ENCODE measurements around the gene UCN2.
"Not testable (repeated sequence)": the region's sequence is repeated elsewhere in the genome, so short reads cannot be mapped to it uniquely, and the experiment has no call there.

Gene UCN2

DNA sequence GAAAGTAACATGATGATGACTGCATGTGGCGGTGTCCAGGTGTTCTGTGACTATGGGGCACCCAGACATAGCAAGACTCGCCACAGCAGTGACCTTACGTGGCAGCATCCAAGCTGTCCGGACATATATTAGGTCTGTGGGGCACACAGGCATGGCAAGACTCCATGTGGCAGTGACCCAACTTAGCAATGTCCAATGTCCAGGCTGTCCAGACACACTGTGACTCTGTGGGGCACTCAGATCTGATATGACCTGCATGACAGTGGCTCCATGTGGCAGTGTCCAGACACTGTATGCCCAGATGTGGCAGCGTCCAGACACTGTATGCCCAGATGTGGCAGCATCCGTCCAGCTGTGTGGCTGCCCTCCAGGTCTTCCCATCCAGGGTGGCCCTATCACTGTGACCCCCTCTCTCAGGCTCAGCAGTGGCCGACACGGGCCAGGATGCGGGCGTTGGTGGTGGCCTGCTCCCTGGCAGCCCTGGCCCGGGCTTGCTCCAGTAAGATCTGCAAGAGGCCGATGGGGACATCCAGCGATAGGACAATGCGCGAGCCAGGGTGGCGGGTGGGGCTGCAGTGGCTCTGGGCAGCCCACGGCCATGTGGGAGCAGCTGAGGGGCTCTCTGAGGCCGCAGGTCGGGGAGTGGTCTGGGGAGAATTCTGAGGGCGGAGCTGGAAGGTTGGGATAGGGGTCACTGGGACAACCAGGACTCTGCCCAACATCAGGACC is 1.1 kb downstream of the UCN2 start:
- Mint-ChIP-seq H3K9me3 (no peaks in the 10 kb centered on the region), H3K4me1 (ENCODE audit: low read depth) (peaks cover 24% of the 10 kb centered on the region)

DNA sequence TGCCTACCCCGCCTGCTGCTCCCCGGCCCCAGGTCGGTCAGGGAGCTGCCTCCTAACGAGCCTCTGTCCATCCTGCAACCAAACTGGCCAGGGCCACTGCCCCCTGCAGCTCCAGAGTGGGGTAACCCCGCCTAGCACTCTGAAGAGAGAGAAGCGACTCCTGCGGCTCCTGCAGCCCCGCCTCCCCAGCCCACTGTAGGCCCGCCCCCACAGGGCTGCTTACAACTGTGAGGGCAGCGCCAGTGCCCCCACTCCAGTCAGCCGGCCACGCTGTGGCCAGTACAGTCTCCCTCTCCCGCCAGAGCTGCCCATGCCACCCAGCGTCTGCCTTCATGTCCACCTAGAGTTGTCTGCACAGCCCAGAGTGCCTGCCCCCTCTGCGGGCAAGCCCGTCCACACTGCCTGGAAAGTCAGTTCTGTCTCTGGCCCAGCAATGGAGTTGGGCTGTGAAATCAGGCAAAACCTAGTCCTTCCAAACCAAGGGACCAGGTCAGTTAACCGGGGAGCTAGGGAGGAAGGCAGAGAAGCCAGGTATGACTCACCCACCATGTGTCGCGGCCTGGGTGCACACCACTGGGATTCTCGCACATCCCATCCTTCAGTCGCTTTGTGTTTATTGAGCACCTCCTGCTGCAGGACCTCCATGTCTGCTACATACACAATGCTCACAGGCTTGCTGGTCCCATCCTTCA is 2.4 kb downstream of the UCN2 start:
- H3K9me3 Mint-ChIP-seq = no peaks in the 10 kb centered on the region
- no peak for DNase-seq (ENCODE audit: low spot score)
- peak overlapping the region; percentile 57 for H3K4me3 Mint-ChIP-seq

More for the DNA sequence above, 1.1 kb downstream of the UCN2 start:
- no peak for DNase-seq (ENCODE audit: low spot score)
- no peak overlapping the region for H3K27ac Mint-ChIP-seq
- no peaks in the 10 kb centered on the region for H3K27me3 Mint-ChIP-seq (ENCODE audit: low read depth)
- H3K36me3 Mint-ChIP-seq (ENCODE audit: low read depth) = no peaks in the 10 kb centered on the region
- no peak overlapping the region for H3K4me3 Mint-ChIP-seq

DNA sequence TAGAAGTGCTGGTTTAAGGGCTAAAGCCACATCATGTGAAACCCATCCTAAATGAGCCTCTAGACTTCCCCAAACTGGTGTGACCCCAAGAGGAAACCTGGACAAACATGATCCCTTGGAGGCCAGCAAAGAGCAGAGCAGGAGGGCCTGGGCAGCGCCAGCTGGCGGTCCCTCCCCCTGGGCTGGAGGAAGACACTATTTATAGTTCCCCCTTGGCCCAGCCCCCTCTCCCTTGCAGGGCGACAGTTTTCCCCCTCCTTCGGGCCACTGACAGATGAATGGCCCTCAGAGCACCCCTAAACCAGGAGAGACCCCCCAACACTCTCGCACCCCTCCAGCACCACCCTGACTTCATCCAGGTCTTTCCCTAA is 2.9 kb downstream of the UCN2 start:
- H3K4me1 Mint-ChIP-seq (ENCODE audit: low read depth) = peaks cover 26% of the 10 kb centered on the region
- H3K27ac Mint-ChIP-seq = no peak overlapping the region
- H3K9me3 Mint-ChIP-seq = no peaks in the 10 kb centered on the region
- peak overlapping the region; percentile 35 for H3K4me3 Mint-ChIP-seq
- H3K27me3 Mint-ChIP-seq (ENCODE audit: low read depth) = no peaks in the 10 kb centered on the region
- H3K36me3 Mint-ChIP-seq (ENCODE audit: low read depth) = no peaks in the 10 kb centered on the region
- no peak for DNase-seq (ENCODE audit: low spot score)

More for the DNA sequence above, 2.4 kb downstream of the UCN2 start:
- Mint-ChIP-seq H3K4me1 (ENCODE audit: low read depth) (peaks cover 24% of the 10 kb centered on the region), H3K36me3 (ENCODE audit: low read depth) (no peaks in the 10 kb centered on the region), H3K27me3 (ENCODE audit: low read depth) (no peaks in the 10 kb centered on the region), H3K27ac (no peak overlapping the region)

DNA sequence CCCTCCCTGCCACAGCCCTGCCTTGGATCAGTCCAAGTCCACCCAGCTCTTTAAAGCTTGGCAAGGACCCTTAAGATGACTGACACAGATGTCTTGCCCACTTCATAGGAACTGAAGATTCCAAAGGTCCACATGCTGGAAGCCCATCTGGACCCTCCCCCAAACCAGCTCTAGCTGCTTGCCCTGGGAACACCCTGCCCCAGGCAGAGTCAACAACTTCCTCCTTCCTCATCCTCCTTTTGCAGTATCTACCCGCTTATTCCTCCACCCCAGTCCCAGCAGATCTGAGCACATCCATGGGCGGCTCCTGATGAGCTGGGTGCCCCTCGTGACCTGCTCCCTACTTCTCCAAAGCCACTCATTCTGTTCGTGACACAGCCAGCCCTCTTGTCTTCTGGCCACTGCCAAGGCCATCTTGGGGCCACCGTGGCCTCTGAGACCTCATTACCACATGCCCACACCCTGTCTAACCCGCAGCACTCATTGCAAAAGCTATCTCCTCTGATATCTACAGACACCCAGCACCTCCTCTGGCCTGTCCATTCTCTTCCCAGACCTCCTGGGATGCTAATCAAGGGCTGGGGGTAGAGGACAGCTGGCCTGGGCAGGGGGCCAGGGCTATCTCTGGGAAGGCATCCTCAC is 5.0 kb downstream of the UCN2 start:
- Mint-ChIP-seq H3K4me1 (ENCODE audit: low read depth) (peaks cover 33% of the 10 kb centered on the region), H3K4me3 (peak overlapping the region; percentile 44), H3K27me3 (ENCODE audit: low read depth) (no peaks in the 10 kb centered on the region), H3K9me3 (no peaks in the 10 kb centered on the region), H3K27ac (peak overlapping the region; percentile 62), H3K36me3 (ENCODE audit: low read depth) (peaks cover 13% of the 10 kb centered on the region)
- DNase-seq (ENCODE audit: low spot score) = no peak

DNA sequence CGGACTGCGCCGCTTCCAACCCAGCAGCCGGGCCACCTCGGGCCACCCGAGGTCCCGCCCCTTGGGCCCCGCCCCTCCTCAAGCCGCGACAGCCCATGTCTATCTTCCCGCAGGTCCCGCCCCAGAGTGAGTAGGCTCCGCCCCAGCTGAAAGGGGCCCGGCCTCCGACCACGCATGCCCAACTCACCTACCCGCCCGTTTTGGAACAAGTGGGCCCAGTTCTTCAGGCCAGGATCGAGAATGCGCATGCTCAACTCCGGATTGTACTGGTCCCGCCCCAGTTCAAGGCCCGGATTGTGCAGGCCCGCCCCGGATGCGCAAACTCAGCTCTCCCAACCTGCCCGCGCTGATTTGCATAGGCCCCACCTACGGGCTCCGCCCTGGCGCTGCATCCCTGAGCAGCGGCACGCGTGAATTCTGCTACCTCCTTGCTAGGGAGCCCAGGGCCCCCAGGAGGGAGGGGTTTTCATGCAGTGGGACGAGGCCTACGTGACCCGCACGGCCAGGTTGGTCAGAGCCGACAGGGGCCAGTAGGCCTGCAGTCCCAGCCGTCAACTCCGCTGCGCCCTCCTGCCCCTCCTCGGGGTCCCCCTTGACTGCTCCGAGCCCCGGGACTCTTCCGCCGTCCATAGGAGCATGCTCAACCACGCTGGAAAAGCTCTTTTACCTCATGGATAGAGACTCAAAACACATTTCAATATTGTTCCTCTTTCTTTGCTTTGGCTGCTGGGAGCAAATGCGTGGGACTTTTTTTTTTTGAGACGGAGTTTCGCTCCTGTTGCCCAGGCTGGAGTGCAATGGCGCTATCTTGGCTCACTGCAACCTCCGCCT is 6.6 kb downstream of the UCN2 start, which contains the start of gene PFKFB4:
TSS of gene PFKFB4 (minus strand) at position 8 of the 831 bp plus-strand sequence. CDS start 26 bp downstream, outside the sequence.
- Mint-ChIP-seq H3K4me3 (peak within 1 kb of the TSS; percentile 89), H3K4me1 (ENCODE audit: low read depth) (peaks cover 38% of the 10 kb centered on the region), H3K9me3 (no peaks in the 10 kb centered on the region), H3K27ac (peak within 1 kb of the TSS; percentile 86), H3K27me3 (ENCODE audit: low read depth) (no peaks in the 10 kb centered on the region), H3K36me3 (ENCODE audit: low read depth) (peaks cover 21% of the 10 kb centered on the region)
- DNase-seq (ENCODE audit: low spot score) = peak; percentile 100

DNA sequence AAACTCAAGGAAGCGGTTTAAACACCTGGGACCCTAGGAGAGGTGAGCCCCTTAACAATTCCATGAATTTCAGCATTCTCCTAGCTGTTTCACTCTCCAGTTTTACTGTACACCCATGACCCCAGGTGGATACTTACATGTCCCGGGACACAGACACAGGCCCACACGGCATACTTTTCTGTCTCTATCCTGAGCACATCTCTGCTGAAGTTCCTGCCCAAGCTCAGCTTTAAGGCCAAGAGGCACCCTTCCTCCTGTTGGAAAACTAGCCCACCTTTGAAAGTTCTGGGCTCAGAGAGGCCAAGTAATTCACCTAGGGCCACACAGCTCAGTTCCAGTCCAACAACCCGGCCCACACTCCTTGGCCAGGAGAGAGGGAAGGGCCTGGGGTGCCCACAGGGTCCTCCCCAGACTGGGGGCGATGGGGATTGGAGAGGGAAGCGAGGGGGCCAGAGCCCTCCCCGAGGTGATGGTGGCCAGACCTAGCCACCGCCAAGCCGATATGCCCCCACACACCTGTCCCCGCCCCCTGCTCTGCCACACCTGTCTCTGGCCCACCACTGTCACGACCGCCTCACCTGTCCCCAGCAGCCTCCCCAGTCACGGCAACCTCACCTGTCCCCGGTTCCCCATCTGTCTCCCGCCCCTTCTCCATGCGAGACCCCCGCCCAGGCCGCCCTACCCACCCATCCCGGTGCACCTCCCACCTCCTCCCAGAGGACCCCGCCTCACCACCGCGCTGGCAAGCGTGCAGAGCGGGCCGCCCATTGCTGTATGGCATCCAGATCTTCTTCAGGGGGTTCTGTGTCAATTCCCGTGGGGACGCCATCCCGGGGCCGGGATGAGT is 7.4 kb downstream of the UCN2 start:
- no peaks in the 10 kb centered on the region for H3K9me3 Mint-ChIP-seq
- H3K36me3 Mint-ChIP-seq (ENCODE audit: low read depth) = peaks cover 21% of the 10 kb centered on the region
- peak overlapping the region; percentile 89 for H3K4me3 Mint-ChIP-seq
- DNase-seq (ENCODE audit: low spot score) = no peak
- no peaks in the 10 kb centered on the region for H3K27me3 Mint-ChIP-seq (ENCODE audit: low read depth)
- H3K4me1 Mint-ChIP-seq (ENCODE audit: low read depth) = peaks cover 38% of the 10 kb centered on the region
- H3K27ac Mint-ChIP-seq = peak overlapping the region; percentile 86

DNA sequence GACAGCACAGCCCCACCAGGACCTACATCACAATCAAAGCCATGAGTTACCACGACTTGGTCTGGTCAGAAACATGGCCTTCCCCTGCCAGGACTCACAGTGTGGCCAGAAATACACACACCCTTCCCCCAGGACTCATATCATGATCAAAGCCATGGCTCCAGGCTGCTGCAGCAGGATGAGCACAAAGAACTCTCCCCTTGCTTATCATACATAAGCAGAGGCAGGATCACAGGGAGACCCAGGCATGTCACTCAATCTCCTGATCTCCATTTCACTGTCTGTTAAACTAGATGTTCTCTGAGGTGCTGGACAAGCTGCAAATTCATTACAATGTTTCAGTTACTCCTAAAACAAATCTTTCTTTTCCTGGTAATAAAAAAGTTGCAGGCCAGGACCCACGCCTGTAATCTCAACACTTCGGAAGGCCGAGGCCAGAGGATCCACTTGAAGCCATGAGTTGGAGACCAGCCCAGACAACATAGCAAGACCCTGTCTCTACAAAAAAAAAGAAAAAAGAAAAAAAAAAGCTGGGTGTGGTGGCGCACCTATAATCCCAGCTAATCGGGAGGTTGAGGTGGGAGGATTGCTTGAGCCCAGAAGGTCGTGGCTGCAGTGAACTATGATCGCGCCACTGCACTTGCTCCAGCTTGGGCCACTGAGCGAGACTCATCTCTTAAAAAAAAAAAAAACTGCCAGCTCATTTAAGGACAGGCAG is 8.2 kb downstream of the UCN2 start:
- peaks cover 23% of the 10 kb centered on the region for H3K36me3 Mint-ChIP-seq (ENCODE audit: low read depth)
- H3K4me1 Mint-ChIP-seq (ENCODE audit: low read depth) = peaks cover 36% of the 10 kb centered on the region
- H3K4me3 Mint-ChIP-seq = peak overlapping the region; percentile 89
- H3K27me3 Mint-ChIP-seq (ENCODE audit: low read depth) = no peaks in the 10 kb centered on the region
- peak overlapping the region; percentile 56 for H3K27ac Mint-ChIP-seq
- no peak for DNase-seq (ENCODE audit: low spot score)
- H3K9me3 Mint-ChIP-seq = no peaks in the 10 kb centered on the region

DNA sequence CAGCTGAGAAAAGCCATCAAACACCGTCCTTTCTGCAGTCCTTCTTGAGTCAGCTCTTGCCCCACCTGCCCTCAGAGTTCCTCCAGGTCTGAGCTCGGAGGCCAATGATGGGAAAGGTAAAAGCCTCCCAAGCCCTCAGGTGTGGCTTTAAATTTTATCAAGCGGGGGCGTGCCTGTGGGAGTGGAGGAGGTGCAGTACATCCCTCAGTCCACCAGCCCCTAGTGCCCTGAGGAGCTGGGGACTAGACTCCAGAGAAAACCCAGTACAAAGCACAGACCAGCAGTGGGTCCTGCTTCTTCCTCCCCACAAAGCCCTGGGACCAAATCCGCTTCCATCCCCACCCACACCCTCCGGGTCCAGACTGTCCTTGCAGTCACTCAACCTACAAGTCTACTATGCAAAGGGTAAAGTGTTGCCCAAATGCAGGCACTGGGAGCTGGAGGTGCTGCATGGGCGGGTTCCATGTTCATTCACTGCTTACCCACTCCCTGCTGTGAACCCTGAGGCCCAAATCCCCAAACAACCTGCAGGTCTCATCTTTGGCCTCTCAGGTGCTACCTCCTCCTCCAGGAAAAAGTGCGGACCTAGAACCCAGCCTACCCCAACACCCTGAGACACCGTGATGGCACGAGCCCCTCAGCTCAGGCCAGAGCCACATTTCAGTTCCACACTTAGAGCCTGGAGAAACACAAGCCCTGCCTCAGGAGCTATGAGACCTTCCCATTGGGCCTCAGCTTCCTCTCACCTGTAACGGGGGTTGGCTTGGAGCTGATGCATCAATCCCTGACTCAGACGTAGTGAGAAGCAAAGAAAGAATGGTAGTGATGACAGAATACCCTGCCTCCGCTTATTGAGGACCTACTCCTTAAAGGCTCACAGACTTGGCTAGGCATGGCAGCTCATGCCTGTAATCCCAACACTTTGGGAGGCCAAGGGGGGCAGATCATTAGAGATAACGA is 9.4 kb downstream of the UCN2 start:
- H3K27ac Mint-ChIP-seq = no peak overlapping the region
- H3K9me3 Mint-ChIP-seq = no peaks in the 10 kb centered on the region
- DNase-seq (ENCODE audit: low spot score) = no peak
- H3K36me3 Mint-ChIP-seq (ENCODE audit: low read depth) = peaks cover 23% of the 10 kb centered on the region
- peaks cover 32% of the 10 kb centered on the region for H3K4me1 Mint-ChIP-seq (ENCODE audit: low read depth)
- no peaks in the 10 kb centered on the region for H3K27me3 Mint-ChIP-seq (ENCODE audit: low read depth)
- peak overlapping the region; percentile 89 for H3K4me3 Mint-ChIP-seq

DNA sequence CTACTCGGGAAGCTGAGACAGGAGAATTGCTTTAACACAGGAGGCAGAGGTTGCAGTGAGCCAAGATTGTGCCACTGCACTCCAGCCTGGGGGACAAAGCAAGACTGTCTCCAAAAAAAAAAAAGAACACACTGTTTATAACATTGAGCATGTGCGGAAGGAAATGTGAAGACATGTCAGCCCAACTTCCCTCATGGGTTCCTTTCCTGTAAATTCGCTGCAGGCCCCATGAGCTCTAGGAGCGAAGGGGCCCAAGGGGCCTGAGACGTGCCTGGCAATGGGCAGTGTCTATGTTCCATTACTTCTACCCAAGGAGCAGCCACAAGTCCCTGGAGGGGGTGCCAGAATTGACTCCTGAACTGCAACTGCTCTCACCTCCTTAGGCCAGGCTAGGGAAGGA is 10.2 kb downstream of the UCN2 start:
- peaks cover 28% of the 10 kb centered on the region for H3K36me3 Mint-ChIP-seq (ENCODE audit: low read depth)
- no peaks in the 10 kb centered on the region for H3K9me3 Mint-ChIP-seq
- no peak for DNase-seq (ENCODE audit: low spot score)
- no peak overlapping the region for H3K4me3 Mint-ChIP-seq
- H3K27ac Mint-ChIP-seq = no peak overlapping the region
- peaks cover 30% of the 10 kb centered on the region for H3K4me1 Mint-ChIP-seq (ENCODE audit: low read depth)
- no peaks in the 10 kb centered on the region for H3K27me3 Mint-ChIP-seq (ENCODE audit: low read depth)

DNA sequence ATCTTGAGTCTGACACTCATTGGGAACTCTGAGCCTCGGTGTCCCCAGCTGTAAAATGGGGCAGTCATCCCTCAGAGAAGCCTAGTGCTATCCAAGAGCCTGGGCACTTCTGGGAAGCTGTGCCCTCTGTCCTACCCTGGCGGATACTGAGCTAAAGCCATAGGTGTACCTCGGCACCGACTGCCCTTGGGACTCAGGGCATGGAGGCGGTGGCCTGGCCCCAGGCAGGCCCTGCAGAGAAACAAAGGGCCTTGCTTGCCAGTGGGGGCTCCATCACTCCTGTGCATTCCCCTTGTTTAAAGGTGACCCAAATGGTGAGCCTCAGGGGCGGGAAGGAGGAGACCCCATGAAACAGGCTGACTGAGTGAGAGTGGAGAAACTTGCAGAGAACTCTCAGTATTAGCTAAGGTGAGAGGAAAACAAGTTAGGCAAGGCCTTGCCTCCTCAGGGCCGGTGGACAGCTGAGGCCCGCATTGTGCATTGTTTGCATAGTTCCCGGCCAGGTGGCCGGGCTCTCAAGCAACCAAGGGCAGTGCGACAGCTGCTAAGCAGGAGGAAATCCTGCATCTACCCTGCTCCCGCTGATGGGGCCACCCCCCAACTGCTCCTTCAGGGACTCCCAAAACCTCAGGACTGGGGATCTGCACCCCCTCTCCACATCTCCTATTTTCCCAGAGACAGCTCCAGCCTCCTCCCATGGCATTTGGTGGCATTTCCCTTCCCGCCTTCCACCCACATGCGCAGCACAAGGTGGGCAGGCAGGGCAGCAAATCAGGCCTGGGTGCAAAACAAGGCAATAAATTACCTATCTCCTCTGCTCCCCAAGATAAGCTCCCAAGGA is 11.2 kb downstream of the UCN2 start:
- no peak for DNase-seq (ENCODE audit: low spot score)
- Mint-ChIP-seq H3K27ac (no peak overlapping the region), H3K9me3 (no peaks in the 10 kb centered on the region), H3K4me3 (no peak overlapping the region), H3K4me1 (ENCODE audit: low read depth) (peaks cover 27% of the 10 kb centered on the region), H3K36me3 (ENCODE audit: low read depth) (peaks cover 34% of the 10 kb centered on the region), H3K27me3 (ENCODE audit: low read depth) (no peaks in the 10 kb centered on the region)

DNA sequence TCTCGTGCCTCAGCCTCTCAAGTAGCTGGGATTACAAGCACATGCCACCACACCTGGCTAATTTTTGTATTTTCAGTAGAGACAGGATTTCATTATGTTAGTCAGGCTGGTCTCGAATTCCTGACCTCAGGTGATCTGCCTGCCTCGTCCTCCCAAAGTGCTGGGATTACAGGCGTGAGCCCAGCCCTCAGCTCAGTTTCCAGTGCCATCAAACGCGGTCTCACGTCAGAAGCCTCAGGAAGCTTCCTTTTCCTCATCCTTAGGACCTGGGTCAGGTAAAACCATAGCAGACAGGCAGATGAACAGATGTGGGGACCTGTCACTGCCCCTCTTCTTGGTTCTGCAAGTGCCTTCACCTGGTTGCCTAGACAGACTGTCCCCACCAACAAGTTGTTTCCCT is 11.9 kb downstream of the UCN2 start:
- not testable (repeated sequence) for H3K9me3 Mint-ChIP-seq

More for the DNA sequence above, 11.9 kb downstream of the UCN2 start:
- peaks cover 37% of the 10 kb centered on the region for H3K36me3 Mint-ChIP-seq (ENCODE audit: low read depth)
- H3K4me3 Mint-ChIP-seq; H3K27ac Mint-ChIP-seq; H3K27me3 Mint-ChIP-seq (ENCODE audit: low read depth); DNase-seq (ENCODE audit: low spot score): not testable (repeated sequence)
- H3K4me1 Mint-ChIP-seq (ENCODE audit: low read depth) = peaks cover 27% of the 10 kb centered on the region
